ENCODE data around the gene NDUFS7. TPM values are rescaled to one million over a fixed set of nuclear protein-coding genes. Genes with fewer than 3 reads are reported as not detected.

The NDUFS7 gene
- total and polyA plus RNA-seq, 9 of the 15 experiments (the other 6 are each of a cell fraction or from before 2014, with no cell fraction given): 6.0 to 271 (median 60.6) TPM

- TF ChIP-seq THRA (IDR thresholded peaks at IDR 0.05): no peak
- TF ChIP-seq FOXP1 (CRISPR knock-in tag; IDR thresholded peaks at IDR 0.05): peak; percentile 61
- peak; percentile 83 for TF ChIP-seq HES1 (IDR thresholded peaks at IDR 0.05; ENCODE audit: low read depth)
- no peak for TF ChIP-seq COPS2 (conservative IDR thresholded peaks at IDR 0.05)
- TF ChIP-seq PHB (CRISPR knock-in tag; IDR thresholded peaks at IDR 0.05): no peak
- TF ChIP-seq CREB1 (IDR thresholded peaks at IDR 0.05): peak; percentile 77
- peak; percentile 70 for TF ChIP-seq CREB1 (CRISPR knock-in tag; IDR thresholded peaks at IDR 0.05)
- TF ChIP-seq MAX (CRISPR knock-in tag; IDR thresholded peaks at IDR 0.05): peak; percentile 95
- TF ChIP-seq ZNF280B (CRISPR knock-in tag; IDR thresholded peaks at IDR 0.05): no peak
- TF ChIP-seq ZNF507 (tag; conservative IDR thresholded peaks at IDR 0.05): no peak
- TF ChIP-seq KDM2B (CRISPR knock-in tag; IDR thresholded peaks at IDR 0.05): peak; percentile 42; the same call in 1 of the 2 replicates
- TF ChIP-seq HOMEZ (CRISPR knock-in tag; IDR thresholded peaks at IDR 0.05): no peak
- no peak for TF ChIP-seq BDP1 (IDR thresholded peaks at IDR 0.05; ENCODE audit: insufficient read depth, insufficient read length)
- no peak for TF ChIP-seq NCOA4 (IDR thresholded peaks at IDR 0.05; ENCODE audit: partially characterized antibody)
- TF ChIP-seq HDAC6 (IDR thresholded peaks at IDR 0.05; ENCODE audit: low read depth, low read length): no peak
- TF ChIP-seq ZNF354B (CRISPR knock-in tag; IDR thresholded peaks at IDR 0.05): no peak
- TF ChIP-seq ZSCAN29 (IDR thresholded peaks at IDR 0.05): no peak
- TF ChIP-seq RBM22 (IDR thresholded peaks at IDR 0.05; ENCODE audit: low read depth, low read length, poor library complexity, severe bottlenecking): no peak
- TF ChIP-seq XRCC4 (IDR thresholded peaks at IDR 0.05; ENCODE audit: extremely low read depth, insufficient read depth, insufficient read length): no peak
- TF ChIP-seq ZBTB33 (CRISPR knock-in tag; IDR thresholded peaks at IDR 0.05): peak; percentile 86
- TF ChIP-seq HOXB6 (CRISPR knock-in tag; IDR thresholded peaks at IDR 0.05; ENCODE audit: borderline replicate concordance): no peak
- no peak for TF ChIP-seq ZNF311 (CRISPR knock-in tag; IDR thresholded peaks at IDR 0.05)
- peak; percentile 85 for TF ChIP-seq ZKSCAN8 (CRISPR knock-in tag; IDR thresholded peaks at IDR 0.05)
These were observed 23.2 kb downstream of the NDUFS7 start (continued) for GRCh38 chr19:1406774-1407527.
